NCI-H774 (cell line): ENCODE data around the gene SPNS2.
"Not testable (repeated sequence)": the region's sequence is repeated elsewhere in the genome, so short reads cannot be mapped to it uniquely, and the experiment has no call there.

ENCODE experiments used
- DNase-seq: peaks from one replicate; lab custom pipeline; 2025; lab: John Stamatoyannopoulos, UW

The SPNS2 gene

DNA sequence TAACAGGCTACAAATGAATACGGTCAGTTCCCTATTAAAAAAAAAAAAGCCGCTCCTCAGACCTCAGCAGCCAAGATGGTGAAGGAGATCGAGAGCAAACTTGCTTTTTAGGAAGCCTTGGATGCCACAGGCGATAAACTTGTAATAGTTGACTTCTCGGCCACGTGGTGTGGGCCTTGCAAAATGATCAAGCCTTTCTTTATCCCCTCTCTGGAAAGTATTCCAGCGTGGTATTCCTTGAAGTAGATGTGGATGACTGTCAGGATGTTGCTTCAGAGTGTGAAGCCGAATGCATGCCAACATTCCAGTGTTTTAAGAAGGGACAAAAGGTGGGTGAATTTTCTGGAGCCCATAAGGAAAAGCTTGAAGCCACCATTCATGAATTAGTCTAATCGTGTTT, 73.5 kb downstream of the SPNS2 start:
- DNase-seq, result no peak

DNA sequence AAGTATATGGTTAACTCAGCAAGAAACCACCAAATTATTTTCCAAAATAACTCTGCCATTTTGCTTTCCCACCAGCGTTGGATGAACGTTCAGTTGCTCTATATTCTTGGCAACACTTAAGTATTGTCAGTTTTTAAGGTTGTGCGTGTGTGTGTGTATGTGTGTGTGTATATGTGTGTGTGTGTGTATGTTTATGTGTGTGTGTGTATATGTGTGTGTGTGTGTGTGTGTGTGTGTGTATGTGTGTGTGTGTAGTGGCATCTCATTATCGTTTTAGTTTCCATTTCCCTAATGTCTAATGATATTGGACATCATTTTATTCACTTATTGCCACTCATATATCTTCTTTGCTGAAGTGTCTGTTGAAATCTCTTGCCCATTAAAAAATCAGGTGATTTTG, 74.4 kb downstream of the SPNS2 start:
- no peak for DNase-seq

DNA sequence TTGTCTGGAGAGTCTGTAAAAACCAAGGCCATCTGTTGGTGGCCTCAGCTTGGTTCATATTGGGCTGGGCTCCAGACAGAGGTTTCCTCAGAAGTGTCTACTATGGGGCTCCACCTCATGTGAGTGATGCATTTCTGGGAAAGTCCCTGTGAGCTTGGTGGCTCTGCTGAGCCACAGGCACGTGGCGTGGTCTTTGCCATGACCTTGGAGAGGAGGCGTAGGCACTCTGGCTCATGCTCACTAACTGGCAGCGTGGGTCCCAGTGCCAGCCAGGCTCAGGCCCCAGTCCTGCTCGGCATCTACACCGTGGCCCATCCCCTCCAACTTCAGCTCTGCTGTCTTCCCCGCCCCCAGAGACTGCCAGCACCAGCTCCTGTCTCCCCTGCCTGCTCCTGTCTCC, 75.0 kb downstream of the SPNS2 start:
- DNase-seq, result no peak

DNA sequence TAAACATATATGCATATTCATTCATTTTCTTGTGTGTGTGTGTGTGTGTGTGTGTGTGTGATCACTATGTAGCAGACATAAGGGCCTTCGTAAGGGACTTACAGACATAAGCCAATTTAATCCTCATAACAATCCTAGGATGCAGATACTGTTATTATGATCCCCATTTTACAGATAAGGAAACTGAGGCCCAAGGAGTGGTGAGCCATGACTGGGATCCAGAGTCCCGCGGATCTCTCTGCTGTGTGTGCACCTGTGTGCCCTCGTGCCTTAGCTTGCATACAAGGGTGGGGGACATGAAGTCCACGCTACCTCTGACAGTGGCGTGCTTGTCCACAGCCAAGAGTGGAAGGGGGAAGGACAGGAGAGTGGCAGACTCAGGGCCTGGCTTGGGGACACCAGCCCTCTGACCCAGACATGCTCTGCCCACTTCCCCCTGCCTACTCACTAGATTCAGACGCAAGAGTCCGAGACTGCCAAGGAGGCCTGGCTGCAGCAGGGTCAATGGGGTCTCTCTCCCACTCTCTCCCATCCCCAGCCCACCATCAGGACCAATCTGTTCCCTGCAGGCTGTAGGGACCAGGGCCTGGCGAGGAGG, 75.9 kb downstream of the SPNS2 start:
- DNase-seq, result no peak

DNA sequence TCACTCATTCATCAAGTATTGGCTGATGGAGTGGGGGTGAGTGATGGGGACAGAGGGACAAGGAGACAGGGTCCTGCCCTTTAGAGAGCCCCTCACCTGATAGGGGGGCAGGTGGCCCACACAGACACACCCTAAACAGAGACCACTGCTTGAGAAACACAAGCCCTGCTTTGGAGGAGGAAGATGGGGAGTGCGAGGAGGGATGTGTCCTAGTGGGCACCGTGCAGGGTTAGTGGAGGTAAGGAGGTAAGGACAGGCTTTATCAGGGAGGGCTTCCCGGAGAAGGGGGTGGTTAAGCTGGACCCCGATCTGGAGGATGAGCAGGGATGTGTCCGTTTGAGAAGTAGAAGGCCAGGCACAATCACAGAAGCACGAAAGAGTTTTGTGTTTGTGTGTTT, 77.5 kb downstream of the SPNS2 start:
- no peak for DNase-seq

DNA sequence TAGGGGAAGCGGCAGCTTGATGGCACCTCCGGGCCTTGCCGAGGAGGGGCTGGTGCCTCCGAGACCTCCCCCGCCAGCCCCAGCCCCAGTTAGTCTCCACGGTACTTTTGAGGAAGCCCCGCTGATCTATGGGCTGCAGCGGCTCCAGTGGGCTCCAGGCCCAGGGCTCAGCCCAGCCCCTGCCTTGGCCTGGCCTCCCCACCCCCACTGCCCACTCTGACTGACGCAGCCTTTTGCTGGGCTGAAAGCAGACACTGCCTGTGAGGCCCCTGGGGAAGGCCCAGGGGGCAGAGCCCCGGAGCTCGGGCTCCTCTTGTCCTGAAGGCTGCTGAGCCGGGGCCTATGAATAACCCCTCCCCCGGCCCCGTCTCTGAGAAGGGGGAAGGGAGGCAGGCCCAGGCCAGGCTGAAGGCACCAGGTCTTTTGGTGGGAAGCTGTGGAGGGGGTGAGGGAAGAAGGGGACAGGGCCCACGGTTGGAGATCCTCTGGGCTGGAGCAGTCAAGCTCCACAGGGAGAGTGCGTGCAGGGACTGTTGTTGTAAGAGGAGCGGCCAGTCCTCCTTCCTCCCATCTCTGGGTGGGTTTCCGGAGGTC, 78.1 kb downstream of the SPNS2 start:
- no peak for DNase-seq

DNA sequence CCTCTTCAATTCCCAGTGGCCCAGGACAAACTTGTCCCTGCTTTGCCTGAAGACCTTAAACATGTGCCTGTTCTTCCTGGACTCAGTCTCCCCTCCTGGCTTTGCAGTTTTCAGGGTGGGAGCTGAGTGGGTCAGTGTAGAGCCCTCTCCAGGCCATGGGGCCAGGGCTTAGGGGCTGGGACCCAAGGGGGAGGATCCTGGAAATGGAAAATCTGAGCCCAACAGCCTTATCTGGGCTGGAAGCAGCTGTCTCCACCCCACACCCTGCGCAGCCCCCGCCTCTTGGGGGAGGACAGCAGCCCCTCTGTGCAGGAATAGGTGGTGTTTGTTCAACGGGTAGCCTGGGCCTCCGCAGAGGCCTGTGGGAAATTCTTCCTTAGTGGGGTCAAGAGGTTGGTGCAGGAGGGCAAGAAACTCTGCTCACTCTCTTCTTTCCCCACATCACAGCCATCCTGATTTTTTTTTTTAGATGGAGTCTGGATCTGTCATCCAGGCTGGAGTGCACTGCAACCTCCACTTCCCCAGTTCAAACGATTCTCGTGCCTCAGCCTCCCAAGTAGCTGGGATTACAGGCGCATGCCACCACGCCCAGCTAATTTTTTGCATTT, 78.8 kb downstream of the SPNS2 start:
- DNase-seq, result no peak

DNA sequence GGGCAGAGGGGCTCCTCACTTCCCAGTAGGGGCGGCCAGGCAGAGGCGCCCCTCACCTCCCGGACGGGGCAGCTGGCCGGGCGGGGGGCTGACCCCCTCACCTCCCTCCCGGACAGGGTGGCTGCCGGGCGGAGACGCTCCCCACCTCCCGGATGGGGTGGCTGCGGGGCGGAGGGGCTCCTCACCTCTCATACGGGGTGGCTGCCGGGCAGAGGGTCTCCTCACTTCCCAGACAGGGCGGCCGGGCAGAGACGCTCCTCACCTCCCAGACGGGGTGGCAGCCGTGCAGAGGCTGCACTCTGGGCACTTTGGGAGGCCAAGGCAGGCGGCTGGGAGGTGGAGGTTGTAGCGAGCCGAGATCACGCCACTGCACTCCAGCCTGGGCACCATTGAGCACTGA, 79.7 kb downstream of the SPNS2 start:
- not testable (repeated sequence) for DNase-seq

DNA sequence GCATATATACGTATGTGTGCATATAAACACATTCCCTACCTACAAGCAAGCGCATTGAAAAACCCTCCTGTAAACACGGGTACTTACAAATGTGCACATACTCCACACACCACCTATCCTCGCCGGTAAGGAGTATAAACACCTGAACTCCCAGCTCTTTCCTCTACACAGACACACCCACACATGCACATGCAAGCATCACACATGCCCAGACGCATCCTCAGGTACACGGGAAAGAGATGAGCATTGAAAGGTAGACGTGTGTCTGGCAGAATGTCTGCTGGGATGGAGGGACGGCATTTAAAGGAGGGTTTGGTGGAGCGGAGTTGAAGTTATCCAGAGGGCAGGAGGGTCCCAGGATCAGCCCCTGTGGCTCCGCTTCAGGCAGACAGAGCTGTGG, 81.0 kb downstream of the SPNS2 start:
- no peak for DNase-seq

DNA sequence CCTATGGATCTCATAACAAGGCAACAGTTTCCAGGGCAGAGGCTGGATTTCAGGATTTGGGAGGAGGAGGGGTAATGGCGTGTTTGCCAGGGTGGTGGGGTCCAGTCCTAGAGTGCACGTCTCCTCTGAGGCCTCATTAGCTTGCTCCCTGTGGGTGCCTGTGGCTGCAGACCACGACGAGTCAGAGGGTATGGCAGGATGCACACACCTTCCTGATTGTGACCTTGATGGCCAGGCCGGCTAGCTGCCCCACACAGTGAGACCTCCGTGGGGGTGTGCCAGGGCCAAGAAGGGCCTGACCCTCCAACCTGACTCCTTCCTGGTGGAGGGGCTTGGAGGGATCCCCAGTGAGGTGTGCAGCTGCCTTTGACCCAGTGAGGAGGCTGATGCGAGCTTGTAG, 81.6 kb downstream of the SPNS2 start:
- DNase-seq, result no peak

DNA sequence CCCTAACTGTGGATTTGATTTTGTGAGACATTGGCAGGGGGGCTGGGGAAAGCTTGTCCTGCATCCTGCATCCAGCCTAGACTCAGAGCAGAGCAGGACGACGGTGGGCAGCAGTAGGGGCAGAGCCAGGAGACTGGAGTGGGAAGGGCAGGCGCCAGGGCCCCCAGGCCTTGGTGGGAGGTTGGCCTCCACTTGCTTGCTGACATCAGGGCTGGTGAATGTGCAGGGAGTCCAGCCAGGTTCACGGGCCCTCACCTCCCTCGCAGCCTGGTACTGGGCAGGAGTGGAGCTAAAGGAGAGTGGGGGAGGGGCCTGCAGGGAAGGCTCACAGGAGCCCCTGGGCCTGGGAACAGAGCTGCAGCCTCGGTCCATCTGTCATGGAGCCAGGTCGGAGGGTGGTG, 83.4 kb downstream of the SPNS2 start:
- no peak for DNase-seq

DNA sequence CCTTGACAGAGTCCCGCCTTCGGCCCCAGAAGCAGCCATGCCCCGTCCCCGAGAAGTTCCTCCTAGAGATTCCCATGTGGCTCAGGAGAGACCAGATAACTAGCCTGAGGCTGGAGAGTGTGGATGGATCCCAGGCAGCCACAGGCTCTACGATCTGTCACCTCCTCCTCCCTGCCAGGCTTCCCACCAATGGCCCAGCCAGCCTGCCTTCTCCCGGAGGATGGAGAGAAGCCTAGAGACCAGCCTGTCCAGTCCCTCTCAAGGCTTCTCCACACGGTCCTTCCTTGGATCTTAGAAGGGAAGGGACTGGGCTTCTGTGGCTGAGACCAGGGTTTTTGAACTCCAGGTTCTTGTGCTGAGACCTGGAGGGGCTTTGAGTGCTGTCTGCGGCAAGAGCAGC, 84.0 kb downstream of the SPNS2 start:
- no peak for DNase-seq

DNA sequence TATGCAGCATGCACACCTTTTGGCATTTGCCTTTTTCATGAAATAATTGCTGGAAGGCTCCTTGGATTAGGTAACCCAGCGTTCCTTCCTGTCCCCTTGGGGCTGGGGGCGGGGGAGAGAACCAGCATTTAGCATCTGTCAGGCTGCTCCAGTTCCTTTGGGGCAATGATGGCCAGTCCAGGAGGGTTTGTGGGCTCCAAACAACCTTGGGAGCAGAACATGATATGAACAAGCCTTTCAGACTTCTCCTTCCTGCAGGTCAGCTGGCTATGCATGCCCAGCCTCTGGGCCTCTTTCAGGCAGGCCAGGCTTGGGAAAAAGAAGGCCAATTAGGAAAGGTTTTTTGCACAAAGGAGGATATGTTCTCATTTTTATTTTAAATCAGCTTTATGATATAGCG, 84.5 kb downstream of the SPNS2 start:
- no peak for DNase-seq

DNA sequence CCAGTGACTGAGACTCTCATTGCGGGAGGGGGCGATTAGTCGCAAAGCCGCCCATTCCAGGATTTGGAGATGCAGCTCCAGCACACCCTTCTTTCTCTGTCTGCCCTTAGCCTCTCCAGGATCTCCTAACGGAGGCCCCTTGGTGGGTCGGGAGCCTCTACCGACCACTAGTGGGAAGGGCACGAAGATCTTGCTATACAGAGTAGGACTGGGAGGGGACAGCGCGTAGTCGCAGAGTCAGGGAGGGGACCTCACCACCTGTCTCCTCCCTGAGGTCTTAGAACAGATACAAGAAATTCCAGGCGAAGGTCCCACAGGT, 85.1 kb downstream of the SPNS2 start:
- no peak for DNase-seq

DNA sequence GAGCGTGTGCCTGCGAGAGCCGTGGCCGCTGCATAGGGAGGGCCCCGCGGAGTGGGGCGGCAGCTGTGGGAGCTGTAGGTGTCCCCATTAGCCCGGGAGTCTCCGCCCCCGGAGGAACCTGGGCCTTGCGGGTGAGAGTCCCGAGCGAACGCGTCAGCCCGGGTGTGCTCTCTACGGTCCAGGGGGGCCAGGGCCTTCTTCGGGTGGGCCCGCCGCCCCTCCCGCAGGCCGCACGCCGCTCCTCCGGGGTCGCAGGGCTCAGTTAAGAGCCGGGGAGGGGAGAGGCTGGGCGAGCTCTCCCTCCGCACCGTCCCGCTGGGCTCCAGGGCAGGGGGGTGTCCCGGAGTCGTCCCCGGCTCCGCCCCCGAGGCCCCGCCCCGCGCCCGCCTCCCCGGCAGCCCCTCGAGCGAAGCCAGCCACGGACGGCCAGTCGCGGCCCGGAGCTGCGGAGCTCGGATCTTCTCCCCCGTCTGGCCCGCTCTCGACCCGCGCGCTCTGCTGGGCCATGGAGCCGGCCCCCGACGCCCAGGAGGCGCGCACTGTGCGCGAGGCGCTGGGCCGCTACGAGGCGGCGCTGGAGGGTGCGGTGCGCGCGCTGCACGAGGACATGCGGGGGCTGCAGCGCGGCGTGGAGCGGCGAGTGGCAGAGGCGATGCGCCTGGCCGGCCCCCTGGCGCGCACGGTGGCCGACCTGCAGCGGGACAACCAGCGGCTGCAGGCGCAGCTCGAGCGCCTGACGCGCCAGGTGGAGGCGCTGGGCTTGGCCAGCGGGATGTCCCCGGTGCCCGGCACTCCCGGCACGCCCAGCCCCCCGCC, 85.6 kb downstream of the SPNS2 start, which contains the start of gene SMTNL2:
SMTNL2 (plus strand) TSS at position 429 of the 816 bp plus-strand sequence; CDS start at position 506, 77 bp downstream.
- DNase-seq, result no peak

DNA sequence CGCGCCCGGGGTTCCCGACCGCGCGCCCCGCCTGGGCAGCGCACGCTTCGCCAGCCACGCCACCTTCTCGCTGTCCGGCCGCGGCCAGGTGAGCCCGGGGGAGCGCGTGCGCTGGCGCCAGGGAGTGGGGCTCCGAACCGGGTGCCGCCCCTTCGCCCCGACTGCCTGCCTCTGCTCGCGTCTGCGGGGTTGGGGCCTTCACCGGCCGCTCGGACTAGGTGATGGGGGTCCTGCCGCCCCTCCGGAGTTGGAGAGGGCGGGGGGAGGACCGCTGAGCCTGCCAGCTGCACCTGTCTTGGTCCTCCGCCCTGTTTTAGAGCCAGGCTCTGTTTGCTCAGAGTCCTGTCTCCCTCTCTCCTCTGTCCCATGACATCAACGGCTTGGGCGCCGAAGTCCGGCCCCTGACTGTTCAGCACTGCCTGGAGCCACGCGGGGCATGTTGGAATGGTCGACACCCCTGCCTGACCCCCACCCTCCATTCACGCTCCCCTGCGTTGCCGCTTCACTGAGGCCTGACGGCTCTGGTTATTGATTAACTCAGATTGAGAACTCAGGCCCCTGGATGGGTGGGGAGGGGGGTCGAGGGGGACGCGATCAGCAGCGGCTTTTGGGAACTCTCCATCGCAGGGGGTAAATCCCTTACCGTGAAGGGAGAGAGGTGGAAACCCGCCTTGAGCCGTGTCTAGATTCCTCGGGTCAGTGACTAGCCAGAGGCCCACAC, 86.4 kb downstream of the SPNS2 start:
- no peak for DNase-seq

DNA sequence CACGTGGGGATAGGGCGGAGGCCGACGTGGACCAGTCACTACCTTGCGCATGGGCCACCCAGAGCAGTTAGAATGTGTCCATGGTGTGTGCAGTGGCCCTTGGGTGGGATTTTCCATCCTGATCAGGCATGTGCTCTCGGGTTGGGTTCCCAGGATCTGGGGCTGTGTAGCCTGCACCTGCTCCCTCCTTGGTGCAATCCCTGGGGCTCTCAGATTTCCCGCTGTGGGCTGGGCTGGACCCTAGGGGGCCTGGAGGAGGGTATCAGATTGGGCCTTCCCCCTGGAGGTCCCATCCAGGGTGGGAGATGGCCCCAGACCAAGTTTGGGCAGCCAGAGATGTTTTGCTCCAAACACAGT, 86.9 kb downstream of the SPNS2 start:
- DNase-seq, result no peak

DNA sequence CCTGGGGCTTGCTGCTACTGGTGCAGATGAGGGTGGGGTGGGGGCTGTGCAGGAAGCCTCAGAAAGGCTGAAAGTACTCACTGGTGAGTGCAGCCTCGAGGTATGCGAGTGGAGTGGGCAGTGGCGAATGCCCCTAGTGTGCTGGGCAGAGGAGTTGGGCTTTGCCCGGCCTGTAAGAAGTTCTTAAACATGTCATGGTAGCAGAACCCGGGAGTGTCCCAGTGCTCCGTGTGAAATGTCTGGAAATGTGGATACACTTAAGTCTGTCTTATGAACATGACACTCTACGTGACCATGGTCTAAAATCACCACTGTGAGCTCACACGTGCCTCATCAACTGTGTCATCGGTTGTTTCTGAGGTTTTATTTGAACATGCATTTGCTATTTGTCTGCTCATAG, 87.4 kb downstream of the SPNS2 start:
- DNase-seq, result no peak

DNA sequence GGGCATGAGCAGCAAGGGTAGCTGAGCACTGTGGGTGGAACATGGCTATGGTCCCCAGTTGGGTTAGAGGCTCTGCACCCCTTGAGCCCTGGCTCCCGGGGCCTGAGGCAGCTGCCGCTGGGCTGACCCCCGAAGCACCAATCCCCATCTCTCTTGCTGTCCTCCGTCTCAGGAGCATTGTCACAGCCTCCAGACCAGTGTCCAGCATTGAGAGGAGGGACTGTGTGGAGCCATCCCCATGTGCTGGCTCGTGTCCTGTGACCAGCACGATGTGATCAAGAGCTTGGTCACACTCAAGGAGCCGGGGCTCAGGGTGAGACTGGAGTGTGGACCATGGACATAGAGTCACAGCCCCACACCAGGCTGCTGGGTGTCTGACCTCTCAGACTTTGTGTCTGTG, 88.5 kb downstream of the SPNS2 start:
- no peak for DNase-seq

DNA sequence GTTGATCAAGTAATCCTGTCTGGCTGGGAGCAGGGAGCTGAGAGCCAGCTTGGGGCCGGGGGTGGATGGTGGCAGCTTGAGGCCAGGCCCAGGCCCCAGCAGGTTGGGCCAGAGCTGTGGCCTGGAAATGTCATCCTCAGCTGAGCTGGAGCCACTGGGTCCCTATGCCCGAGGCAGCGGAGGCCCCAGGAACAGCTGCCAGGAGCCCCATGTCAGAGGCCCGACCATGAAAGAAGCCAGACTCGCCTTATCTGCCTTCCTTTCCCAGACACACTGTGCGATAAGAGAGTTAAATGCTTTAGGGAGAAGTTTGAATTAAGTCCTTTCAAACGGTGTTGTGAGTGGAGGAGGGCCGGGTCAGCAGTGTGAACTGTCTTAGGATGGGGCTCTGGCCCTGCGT, 89.1 kb downstream of the SPNS2 start:
- no peak for DNase-seq

DNA sequence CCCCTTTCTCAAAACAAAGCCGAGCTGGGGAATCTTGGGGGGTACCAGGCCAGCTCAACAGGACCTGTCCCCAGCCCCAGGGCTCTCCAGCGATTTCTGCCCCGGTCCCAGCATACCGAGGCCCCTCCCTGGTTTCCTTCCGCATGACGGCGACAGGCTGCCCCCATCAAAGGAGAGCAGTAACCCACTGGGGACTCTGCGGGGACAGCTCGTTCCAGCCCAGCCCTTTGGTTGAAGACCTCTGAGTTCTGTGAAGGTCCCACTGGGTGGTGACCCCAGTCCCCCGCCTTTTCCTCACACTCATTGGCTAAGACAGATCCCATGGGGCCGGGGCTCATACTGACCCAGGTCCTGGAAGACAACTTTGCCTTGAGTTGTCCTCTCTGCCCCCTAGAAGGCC, 89.7 kb downstream of the SPNS2 start:
- no peak for DNase-seq
